GM18507 (cell line): ENCODE data around the gene FBXW11.

Experiments used
- DNase-seq: peaks from one replicate; pipeline ENCODE4 v3.0.0; 2011; ENCODE audit warnings: low read depth; ENCODE audit not compliant: insufficient read length; ENCODE audit errors: extremely low spot score
- FAIRE-seq: peaks from 2 replicates; lab custom pipeline; 2011; peaks lifted over from hg19 to GRCh38; lab: Jason Lieb, UNC

Gene FBXW11

DNA sequence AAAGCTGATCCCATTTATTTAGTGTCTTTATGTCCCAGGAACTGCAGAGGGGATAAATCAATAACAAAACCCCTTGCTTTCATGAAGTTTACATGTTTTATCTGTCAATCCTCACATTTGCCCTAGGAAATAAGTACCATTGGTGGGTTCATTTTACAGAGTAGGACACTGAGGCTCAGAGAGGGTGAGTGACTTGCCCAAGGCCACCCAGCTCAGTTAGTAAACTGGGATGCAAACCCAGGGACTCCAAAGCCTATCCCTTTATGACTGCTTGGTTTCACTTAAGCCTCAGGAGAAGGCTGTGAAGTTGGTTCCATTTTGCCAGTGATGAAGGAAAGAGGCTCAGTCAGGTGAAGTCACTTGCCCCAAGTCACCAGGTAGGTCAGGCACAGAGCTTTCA, 168.9 kb downstream of the FBXW11 start:
- FAIRE-seq (no peak), DNase-seq (no peak)

GRCh38 chr5:171835066-171835465, 171.4 kb downstream of the FBXW11 start:
- no peak for DNase-seq
- FAIRE-seq = no peak

GRCh38 chr5:171834461-171834860, 172.0 kb downstream of the FBXW11 start:
- FAIRE-seq (no peak), DNase-seq (no peak)

DNA sequence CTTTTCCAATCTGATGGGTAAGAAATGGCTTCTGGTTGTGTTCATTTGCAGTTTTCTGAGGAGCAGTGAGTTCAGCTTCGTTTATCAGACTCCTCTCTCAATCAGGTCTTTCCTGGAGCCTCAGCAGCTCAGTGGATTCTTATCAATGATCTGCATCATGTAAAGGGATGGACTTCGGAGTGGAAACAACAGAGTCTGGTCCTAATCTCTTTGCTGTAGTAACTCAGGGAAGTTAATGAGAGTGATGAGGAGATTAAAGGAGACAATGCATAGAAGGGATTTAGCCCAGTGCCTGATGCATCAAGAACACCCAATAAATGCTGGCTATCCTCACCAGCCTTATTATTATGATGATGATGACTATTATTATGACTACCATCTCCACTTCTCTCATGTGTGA, 173.7 kb downstream of the FBXW11 start:
- DNase-seq (no peak), FAIRE-seq (no peak)

GRCh38 chr5:171830686-171831085, 175.8 kb downstream of the FBXW11 start:
- DNase-seq (no peak), FAIRE-seq (no peak)

GRCh38 chr5:171827162-171827561, 179.3 kb downstream of the FBXW11 start:
- no peak for FAIRE-seq
- DNase-seq = no peak

GRCh38 chr5:171826132-171826531, 180.3 kb downstream of the FBXW11 start:
- FAIRE-seq = no peak
- no peak for DNase-seq

DNA sequence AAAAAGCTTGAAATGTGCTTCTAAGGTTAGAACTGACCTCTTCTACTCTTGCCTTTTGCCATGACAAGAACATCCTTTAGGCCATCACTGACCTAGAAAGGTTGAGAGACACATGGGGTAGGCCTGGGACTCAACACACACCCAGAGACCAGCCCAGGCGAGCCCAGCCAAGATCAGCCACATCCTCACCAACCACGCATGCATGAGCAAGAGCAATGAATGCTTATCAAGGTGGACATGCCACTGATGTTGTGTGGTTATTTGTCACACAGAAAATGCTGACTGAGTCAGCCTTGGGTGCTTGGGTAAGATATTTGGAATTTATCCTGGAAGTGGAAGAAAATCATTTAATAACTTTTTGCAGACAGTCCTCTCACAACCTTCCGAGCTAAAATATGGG, 181.4 kb downstream of the FBXW11 start:
- DNase-seq (no peak), FAIRE-seq (no peak)

DNA sequence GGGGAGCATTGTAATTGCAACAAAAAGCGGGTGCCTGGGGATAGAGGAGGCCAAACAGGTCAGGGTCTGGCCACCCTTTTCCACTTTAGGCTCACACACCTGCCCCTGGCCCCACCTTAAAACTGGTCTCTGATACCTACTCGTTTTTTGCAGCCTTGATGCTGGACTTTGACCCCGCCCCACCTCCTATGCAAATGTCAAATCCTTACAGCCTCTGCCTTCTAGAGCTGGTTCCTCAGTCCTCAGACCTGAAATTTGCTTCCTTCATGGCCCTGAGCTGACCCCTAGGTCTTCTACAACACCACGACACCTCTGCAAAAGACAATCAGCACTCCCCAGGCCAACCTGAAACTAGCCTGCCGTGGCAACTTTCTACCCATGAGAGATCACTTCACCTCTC, 183.2 kb downstream of the FBXW11 start:
- no peak for DNase-seq
- FAIRE-seq = no peak

DNA sequence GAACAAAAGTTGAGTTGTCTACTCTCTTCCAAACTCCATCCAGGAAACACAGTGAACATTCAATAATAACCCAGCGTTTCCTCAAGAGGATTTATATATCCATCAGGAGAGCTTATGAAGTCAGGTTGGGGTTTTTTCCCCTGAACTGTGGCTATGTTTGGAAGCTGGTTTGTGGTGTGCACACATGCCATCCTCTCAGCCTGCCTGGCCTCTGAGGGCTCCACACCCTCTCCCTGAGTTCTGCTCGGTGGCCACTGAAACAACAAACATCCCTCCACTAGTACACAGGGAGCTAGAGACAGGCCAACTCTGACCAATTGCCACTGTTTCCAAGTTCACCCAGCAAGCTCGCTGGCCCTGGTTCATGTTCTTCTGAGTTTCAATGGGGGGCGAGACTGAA, 185.2 kb downstream of the FBXW11 start:
- DNase-seq (no peak), FAIRE-seq (no peak)

DNA sequence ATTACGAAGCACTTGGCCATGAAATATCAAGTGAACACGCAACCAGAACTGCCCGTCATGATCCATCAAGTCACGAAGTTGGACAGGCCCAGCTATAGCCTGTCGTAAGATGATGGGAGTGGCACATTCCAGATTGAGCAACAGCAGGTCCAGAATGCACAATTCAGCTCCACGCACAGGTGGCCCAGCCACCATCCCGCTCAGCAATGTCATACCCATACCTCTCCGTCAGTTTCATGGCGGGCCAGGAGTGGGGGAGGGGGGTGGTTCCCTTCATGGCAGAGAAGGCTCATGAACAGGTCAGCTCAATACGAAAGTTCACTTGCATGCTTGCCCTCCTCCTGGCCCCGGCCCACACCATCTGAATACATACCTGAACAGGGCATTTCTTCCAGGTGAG, 185.9 kb downstream of the FBXW11 start:
- DNase-seq = no peak
- no peak for FAIRE-seq

- FAIRE-seq = no peak
Measured at GRCh38 chr5:171816666-171817065, 189.8 kb downstream of the FBXW11 start.

GRCh38 chr5:171813813-171814490, 192.5 kb downstream of the FBXW11 start:
- FAIRE-seq (no peak), DNase-seq (no peak)

More at GRCh38 chr5:171816666-171817065, 189.8 kb downstream of the FBXW11 start:
- no peak for DNase-seq

GRCh38 chr5:171813270-171813669, 193.2 kb downstream of the FBXW11 start:
- DNase-seq (no peak), FAIRE-seq (no peak)
